ENCODE measurements around the gene ZSWIM5.

DNA sequence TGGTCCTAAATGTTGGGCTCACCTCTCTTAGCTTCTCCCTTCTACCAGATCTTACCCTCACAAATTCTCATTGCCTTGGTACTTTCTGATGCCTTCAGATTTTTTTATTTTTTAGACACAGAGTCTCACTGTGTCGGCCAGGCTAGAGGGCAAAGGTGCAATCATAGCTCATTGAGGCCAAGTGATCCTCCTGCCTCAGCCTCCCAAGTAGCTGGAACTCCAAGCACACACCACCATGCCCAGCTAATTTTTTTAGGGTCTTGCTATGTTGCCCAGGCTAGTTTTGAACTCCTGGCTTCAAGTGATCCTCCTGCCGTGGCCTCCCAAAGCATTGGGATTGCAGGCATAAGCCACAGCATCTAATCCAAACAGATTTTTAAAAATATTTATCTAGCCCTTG is 69.4 kb downstream of the ZSWIM5 start:
- TF ChIP-seq, protein P1, sequence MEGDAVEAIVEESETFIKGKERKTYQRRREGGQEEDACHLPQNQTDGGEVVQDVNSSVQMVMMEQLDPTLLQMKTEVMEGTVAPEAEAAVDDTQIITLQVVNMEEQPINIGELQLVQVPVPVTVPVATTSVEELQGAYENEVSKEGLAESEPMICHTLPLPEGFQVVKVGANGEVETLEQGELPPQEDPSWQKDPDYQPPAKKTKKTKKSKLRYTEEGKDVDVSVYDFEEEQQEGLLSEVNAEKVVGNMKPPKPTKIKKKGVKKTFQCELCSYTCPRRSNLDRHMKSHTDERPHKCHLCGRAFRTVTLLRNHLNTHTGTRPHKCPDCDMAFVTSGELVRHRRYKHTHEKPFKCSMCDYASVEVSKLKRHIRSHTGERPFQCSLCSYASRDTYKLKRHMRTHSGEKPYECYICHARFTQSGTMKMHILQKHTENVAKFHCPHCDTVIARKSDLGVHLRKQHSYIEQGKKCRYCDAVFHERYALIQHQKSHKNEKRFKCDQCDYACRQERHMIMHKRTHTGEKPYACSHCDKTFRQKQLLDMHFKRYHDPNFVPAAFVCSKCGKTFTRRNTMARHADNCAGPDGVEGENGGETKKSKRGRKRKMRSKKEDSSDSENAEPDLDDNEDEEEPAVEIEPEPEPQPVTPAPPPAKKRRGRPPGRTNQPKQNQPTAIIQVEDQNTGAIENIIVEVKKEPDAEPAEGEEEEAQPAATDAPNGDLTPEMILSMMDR (IDR thresholded peaks at IDR 0.05 in 2 of 3, conservative IDR thresholded peaks at IDR 0.05 in 1 of 3; ENCODE audit: insufficient read depth in 2 of 3, low read depth in 1 of 3, low read length in 3 of 3) = no peak
- TF ChIP-seq KDM1A (IDR thresholded peaks at IDR 0.05) (no peak), PHF20 (IDR thresholded peaks at IDR 0.05; ENCODE audit: partially characterized antibody) (no peak), CBFB (CRISPR knock-in tag; IDR thresholded peaks at IDR 0.05) (no peak), PHF8 (IDR thresholded peaks at IDR 0.05; ENCODE audit: borderline replicate concordance, low read length) (no peak), EZH2 (IDR thresholded peaks at IDR 0.05; ENCODE audit: borderline replicate concordance, low read depth, low read length) (no peak), POLR2A (conservative IDR thresholded peaks at IDR 0.05) (no peak), RBM34 (IDR thresholded peaks at IDR 0.05; ENCODE audit: borderline replicate concordance, insufficient read depth, low read length) (no peak)
- TF ChIP-seq, protein P2, sequence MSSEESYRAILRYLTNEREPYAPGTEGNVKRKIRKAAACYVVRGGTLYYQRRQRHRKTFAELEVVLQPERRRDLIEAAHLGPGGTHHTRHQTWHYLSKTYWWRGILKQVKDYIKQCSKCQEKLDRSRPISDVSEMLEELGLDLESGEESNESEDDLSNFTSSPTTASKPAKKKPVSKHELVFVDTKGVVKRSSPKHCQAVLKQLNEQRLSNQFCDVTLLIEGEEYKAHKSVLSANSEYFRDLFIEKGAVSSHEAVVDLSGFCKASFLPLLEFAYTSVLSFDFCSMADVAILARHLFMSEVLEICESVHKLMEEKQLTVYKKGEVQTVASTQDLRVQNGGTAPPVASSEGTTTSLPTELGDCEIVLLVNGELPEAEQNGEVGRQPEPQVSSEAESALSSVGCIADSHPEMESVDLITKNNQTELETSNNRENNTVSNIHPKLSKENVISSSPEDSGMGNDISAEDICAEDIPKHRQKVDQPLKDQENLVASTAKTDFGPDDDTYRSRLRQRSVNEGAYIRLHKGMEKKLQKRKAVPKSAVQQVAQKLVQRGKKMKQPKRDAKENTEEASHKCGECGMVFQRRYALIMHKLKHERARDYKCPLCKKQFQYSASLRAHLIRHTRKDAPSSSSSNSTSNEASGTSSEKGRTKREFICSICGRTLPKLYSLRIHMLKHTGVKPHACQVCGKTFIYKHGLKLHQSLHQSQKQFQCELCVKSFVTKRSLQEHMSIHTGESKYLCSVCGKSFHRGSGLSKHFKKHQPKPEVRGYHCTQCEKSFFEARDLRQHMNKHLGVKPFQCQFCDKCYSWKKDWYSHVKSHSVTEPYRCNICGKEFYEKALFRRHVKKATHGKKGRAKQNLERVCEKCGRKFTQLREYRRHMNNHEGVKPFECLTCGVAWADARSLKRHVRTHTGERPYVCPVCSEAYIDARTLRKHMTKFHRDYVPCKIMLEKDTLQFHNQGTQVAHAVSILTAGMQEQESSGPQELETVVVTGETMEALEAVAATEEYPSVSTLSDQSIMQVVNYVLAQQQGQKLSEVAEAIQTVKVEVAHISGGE (CRISPR knock-in tag; IDR thresholded peaks at IDR 0.05) = no peak
- TF ChIP-seq, protein P3, sequence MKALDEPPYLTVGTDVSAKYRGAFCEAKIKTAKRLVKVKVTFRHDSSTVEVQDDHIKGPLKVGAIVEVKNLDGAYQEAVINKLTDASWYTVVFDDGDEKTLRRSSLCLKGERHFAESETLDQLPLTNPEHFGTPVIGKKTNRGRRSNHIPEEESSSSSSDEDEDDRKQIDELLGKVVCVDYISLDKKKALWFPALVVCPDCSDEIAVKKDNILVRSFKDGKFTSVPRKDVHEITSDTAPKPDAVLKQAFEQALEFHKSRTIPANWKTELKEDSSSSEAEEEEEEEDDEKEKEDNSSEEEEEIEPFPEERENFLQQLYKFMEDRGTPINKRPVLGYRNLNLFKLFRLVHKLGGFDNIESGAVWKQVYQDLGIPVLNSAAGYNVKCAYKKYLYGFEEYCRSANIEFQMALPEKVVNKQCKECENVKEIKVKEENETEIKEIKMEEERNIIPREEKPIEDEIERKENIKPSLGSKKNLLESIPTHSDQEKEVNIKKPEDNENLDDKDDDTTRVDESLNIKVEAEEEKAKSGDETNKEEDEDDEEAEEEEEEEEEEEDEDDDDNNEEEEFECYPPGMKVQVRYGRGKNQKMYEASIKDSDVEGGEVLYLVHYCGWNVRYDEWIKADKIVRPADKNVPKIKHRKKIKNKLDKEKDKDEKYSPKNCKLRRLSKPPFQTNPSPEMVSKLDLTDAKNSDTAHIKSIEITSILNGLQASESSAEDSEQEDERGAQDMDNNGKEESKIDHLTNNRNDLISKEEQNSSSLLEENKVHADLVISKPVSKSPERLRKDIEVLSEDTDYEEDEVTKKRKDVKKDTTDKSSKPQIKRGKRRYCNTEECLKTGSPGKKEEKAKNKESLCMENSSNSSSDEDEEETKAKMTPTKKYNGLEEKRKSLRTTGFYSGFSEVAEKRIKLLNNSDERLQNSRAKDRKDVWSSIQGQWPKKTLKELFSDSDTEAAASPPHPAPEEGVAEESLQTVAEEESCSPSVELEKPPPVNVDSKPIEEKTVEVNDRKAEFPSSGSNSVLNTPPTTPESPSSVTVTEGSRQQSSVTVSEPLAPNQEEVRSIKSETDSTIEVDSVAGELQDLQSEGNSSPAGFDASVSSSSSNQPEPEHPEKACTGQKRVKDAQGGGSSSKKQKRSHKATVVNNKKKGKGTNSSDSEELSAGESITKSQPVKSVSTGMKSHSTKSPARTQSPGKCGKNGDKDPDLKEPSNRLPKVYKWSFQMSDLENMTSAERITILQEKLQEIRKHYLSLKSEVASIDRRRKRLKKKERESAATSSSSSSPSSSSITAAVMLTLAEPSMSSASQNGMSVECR (CRISPR knock-in tag; IDR thresholded peaks at IDR 0.05) = no peak
- TF ChIP-seq, protein P4, sequence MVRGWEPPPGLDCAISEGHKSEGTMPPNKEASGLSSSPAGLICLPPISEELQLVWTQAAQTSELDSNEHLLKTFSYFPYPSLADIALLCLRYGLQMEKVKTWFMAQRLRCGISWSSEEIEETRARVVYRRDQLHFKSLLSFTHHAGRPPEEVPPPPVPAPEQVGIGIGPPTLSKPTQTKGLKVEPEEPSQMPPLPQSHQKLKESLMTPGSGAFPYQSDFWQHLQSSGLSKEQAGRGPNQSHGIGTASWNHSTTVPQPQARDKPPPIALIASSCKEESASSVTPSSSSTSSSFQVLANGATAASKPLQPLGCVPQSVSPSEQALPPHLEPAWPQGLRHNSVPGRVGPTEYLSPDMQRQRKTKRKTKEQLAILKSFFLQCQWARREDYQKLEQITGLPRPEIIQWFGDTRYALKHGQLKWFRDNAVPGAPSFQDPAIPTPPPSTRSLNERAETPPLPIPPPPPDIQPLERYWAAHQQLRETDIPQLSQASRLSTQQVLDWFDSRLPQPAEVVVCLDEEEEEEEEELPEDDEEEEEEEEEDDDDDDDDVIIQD (CRISPR knock-in tag; IDR thresholded peaks at IDR 0.05) = no peak
